ENCODE results near the gene MACF1. TPM values are rescaled to one million over a fixed set of nuclear protein-coding genes. Genes with fewer than 3 reads are reported as not detected.
"Not testable (repeated sequence)": the region's sequence is repeated elsewhere in the genome, so short reads cannot be mapped to it uniquely, and the experiment has no call there.

Gene MACF1
- polyA plus RNA-seq, 1 of the 3 experiments (the other 2 are of a cell fraction), result 37.6 TPM

DNA sequence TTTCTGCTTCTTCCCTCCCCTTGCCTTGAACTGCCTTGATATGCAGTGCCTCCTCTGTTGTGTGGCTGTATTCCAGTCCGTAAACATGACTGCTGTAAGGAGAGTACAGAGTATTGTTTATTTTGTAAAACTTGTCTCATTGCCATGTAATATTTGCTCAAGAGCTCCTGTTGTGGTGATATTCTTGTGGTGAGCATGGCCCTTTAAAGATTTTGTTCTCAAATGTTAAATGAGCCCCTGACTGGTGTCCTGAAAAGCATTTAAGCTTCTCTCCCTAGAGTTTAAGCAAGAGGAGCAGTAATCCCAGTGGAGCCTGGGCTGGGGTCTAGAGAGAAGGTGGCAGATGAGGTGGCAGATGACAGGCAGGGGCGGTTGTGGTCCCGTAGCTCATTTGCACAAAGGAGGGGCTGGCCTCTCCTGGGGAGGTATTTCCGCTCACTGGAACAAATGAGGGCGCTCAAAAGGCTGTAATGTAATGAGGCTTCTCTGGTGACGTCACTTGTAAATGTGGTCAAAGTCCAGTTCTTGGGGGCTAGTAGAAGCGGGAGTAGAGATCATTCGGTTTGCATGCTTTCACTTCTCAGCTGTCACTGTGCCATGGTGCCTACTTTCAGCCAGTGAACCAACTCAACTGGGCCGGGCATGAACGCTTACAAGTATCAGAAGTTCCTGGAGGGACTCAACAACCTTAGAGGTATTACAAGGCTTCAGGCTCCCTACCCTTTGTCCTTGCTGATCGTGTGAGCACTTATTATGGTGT is 46.0 kb upstream of the MACF1 start:
- TF ChIP-seq MXI1 (IDR thresholded peaks at IDR 0.05; ENCODE audit: low read depth, low read length) (no peak), RFX5 (IDR thresholded peaks at IDR 0.05; ENCODE audit: low read length) (no peak)
- no peak overlapping the region for H3K4me3 ChIP-seq (ENCODE audit: low read depth in 2 of 2, low read length in 1 of 2)
- 73% methylated on average over 11 of the region's 11 CpGs for WGBS (ENCODE audit: low lambda C conversion rate)
- H3K9me2 ChIP-seq, result no peaks in the 10 kb centered on the region
- CTCF ChIA-PET, result interaction anchor here (1.0 to 2.8 kb wide), 4 partner anchors 17 to 561 kb away, joined by 3 to 12 read pairs (median 7); no protein-coding TSS in a partner anchor
- H3F3A ChIP-seq (replicated peaks; ENCODE audit: insufficient read depth), result peaks cover 26% of the 10 kb centered on the region
- peaks cover 79% of the 10 kb centered on the region for H3K79me2 ChIP-seq (ENCODE audit: insufficient read depth)
- DNase-seq, result no peak
- H3K27me3 ChIP-seq (ENCODE audit: insufficient read depth), result no peaks in the 10 kb centered on the region
- H4K20me1 ChIP-seq (ENCODE audit: insufficient read depth), result peaks cover 32% of the 10 kb centered on the region
- H3K9me3 ChIP-seq, result no peaks in the 10 kb centered on the region
- H3K9ac ChIP-seq, result no peak overlapping the region
- no peaks in the 10 kb centered on the region for H3K36me3 ChIP-seq (replicated peaks in 1 of 2; ENCODE audit: control insufficient read depth in 1 of 2, insufficient read depth in 2 of 2, low read length in 1 of 2)
- peak overlapping the region in 1 of 2 experiments; percentile 77; a peak in 2 of 4 replicates for H3K27ac ChIP-seq (ENCODE audit: low read depth in 2 of 2, low read length in 1 of 2)
- peaks cover 9 to 52% of the 10 kb centered on the region in 2 experiments; a peak in 3 of 4 replicates for H3K4me1 ChIP-seq (ENCODE audit: control insufficient read depth in 1 of 2, insufficient read depth in 2 of 2, low read depth in 1 of 2, low read length in 1 of 2)
- POLR2A ChIA-PET, result interaction anchor here (0.6 kb wide), 1 partner anchor 247 kb away, joined by 6 read pairs; no protein-coding TSS in a partner anchor
- H2AFZ ChIP-seq (ENCODE audit: low read depth), result no peak overlapping the region
- peak overlapping the region; percentile 68 for H3K4me2 ChIP-seq

DNA sequence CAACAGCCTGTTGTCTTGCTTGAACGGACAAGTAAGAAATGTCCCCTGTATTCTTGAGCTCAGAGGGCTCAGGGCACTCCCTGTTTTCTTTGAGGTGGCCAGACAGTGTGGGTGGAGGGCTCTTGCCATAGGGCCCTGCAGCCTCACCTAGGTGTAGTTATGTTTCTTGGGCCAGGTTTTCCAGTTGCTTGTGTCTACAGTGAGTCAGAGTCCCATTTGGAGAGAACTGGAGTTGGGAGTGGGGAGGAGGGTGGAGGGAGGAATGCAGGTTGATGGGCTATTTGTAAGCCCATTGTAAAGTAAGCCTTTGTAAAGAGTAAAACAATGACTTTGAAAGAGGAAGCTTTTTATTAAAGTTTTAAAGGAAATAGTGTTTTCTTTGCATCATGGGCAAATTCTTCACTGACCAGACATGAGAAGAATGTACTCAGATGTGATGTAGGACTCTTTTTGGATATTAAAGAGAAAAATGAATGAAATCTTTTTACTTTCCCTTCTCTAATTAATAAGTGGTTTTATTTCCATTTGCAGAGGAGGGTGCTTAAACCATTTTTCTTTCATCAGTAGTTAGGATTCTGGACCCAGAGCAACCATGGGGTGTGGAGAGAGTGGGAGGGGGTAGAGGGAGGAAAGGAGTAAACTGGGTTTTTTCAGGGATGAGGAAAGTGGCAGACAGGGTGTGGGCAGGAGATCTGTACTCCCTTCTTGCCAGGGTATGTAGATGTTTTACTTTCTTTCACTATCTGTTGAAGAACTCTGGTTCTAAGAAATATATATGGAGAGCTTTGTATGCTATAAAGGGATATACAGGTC is 45.1 kb upstream of the MACF1 start:
- Histone ChIP-seq H3K4me3 (ENCODE audit: low read depth in 2 of 2, low read length in 1 of 2) (no peak overlapping the region), H3K4me2 (peak overlapping the region; percentile 68), H3K9ac (no peak overlapping the region), H3K36me3 (replicated peaks in 1 of 2; ENCODE audit: control insufficient read depth in 1 of 2, insufficient read depth in 2 of 2, low read length in 1 of 2) (no peaks in the 10 kb centered on the region), H3K9me2 (no peaks in the 10 kb centered on the region), H3K4me1 (ENCODE audit: control insufficient read depth in 1 of 2, insufficient read depth in 2 of 2, low read depth in 1 of 2, low read length in 1 of 2) (peaks cover 8 to 43% of the 10 kb centered on the region in 2 experiments; a peak in 3 of 4 replicates), H3K27ac (ENCODE audit: low read depth in 2 of 2, low read length in 1 of 2) (peak overlapping the region in 1 of 2 experiments; percentile 77; a peak in 2 of 4 replicates), H4K20me1 (ENCODE audit: insufficient read depth) (peaks cover 36% of the 10 kb centered on the region), H3K27me3 (ENCODE audit: insufficient read depth) (no peaks in the 10 kb centered on the region), H3K9me3 (no peaks in the 10 kb centered on the region), H3F3A (replicated peaks; ENCODE audit: insufficient read depth) (peaks cover 22% of the 10 kb centered on the region), H3K79me2 (ENCODE audit: insufficient read depth) (peaks cover 84% of the 10 kb centered on the region), H2AFZ (ENCODE audit: low read depth) (no peak overlapping the region)
- TF ChIP-seq FOSL2 (IDR thresholded peaks at IDR 0.05; ENCODE audit: borderline replicate concordance, low read depth) (peak; percentile 45; the same call in 1 of the 2 replicates), IRF3 (IDR thresholded peaks at IDR 0.05; ENCODE audit: low read depth, low read length) (no peak), TCF12 (IDR thresholded peaks at IDR 0.05) (peak; percentile 31; the same call in 1 of the 2 replicates)
- no peak for DNase-seq
- POLR2A ChIA-PET, result interaction anchor here (0.6 kb wide), 1 partner anchor 246 kb away, joined by 6 read pairs; no protein-coding TSS in a partner anchor
- CTCF ChIA-PET, result interaction anchor here (1.0 to 2.8 kb wide), 4 partner anchors 18 to 560 kb away, joined by 3 to 12 read pairs (median 7); no protein-coding TSS in a partner anchor
- 87% methylated on average over 1 of the region's 1 CpG for WGBS (ENCODE audit: low lambda C conversion rate)

DNA sequence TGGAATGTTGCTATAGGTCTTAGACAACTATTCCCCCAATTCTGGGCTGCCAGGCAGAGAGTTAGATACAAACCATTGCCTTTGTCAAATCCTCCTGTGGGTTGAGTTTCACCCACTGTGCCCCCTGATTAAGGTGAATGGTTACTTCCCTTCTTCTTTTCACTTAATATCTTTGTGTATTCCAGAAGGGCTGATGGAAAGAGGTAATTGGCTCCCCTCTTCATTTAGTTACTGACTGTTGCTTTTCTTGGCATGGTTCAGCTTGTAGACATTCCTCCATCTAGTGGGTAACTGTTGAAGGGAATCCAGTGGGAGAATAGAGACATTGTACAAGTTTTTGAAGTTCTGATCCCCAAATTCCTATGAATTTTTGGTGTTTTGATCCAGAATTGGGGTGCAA is 43.8 kb upstream of the MACF1 start:
- H2AFZ ChIP-seq (ENCODE audit: low read depth), result no peak overlapping the region
- no peak for DNase-seq
- H3K27ac ChIP-seq (ENCODE audit: low read depth in 2 of 2, low read length in 1 of 2), result peak overlapping the region in 1 of 2 experiments; percentile 77; a peak in 2 of 4 replicates
- no peaks in the 10 kb centered on the region for H3K9me2 ChIP-seq
- TF ChIP-seq NRF1 (IDR thresholded peaks at IDR 0.05; ENCODE audit: low read depth, low read length), result no peak
- TF ChIP-seq, protein P1, sequence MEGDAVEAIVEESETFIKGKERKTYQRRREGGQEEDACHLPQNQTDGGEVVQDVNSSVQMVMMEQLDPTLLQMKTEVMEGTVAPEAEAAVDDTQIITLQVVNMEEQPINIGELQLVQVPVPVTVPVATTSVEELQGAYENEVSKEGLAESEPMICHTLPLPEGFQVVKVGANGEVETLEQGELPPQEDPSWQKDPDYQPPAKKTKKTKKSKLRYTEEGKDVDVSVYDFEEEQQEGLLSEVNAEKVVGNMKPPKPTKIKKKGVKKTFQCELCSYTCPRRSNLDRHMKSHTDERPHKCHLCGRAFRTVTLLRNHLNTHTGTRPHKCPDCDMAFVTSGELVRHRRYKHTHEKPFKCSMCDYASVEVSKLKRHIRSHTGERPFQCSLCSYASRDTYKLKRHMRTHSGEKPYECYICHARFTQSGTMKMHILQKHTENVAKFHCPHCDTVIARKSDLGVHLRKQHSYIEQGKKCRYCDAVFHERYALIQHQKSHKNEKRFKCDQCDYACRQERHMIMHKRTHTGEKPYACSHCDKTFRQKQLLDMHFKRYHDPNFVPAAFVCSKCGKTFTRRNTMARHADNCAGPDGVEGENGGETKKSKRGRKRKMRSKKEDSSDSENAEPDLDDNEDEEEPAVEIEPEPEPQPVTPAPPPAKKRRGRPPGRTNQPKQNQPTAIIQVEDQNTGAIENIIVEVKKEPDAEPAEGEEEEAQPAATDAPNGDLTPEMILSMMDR (IDR thresholded peaks at IDR 0.05), result peak; percentile 31
- H3K9ac ChIP-seq, result no peak overlapping the region
- H3K79me2 ChIP-seq (ENCODE audit: insufficient read depth), result peaks cover 94% of the 10 kb centered on the region
- H3K4me3 ChIP-seq (ENCODE audit: low read depth in 2 of 2, low read length in 1 of 2), result no peak overlapping the region
- ChIA-PET CTCF (no interaction called here), POLR2A (no interaction called here)
- no peaks in the 10 kb centered on the region for H3K9me3 ChIP-seq
- peaks cover 12% of the 10 kb centered on the region for H3F3A ChIP-seq (replicated peaks; ENCODE audit: insufficient read depth)
- H3K4me2 ChIP-seq, result peak overlapping the region; percentile 26; the same call in 1 of the 2 replicates
- peaks cover 5 to 39% of the 10 kb centered on the region in 2 experiments; a peak in 3 of 4 replicates for H3K4me1 ChIP-seq (ENCODE audit: control insufficient read depth in 1 of 2, insufficient read depth in 2 of 2, low read depth in 1 of 2, low read length in 1 of 2)
- H4K20me1 ChIP-seq (ENCODE audit: insufficient read depth), result peaks cover 39% of the 10 kb centered on the region
- no peaks in the 10 kb centered on the region for H3K27me3 ChIP-seq (ENCODE audit: insufficient read depth)
- no peaks in the 10 kb centered on the region for H3K36me3 ChIP-seq (replicated peaks in 1 of 2; ENCODE audit: control insufficient read depth in 1 of 2, insufficient read depth in 2 of 2, low read length in 1 of 2)

DNA sequence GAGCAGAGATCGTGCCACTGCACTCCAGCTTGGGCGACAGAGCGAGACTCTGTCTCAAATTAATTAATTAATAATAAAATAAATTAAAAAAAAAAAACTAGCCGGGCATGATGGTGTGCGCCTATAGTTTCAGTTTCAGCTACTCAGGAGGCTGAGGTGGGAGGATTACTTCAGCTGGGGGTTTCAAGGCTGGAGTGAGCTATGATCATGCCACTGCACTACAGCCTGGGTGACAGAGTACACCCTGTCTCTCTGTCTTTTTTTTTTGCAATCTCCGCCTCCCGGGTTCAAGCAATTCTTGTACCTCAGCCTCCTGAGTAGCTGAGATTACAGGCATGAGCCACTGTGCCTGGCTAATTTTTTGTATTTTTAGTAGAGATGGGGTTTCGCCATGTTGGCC is 42.7 kb upstream of the MACF1 start:
- H3K4me2 ChIP-seq; H3K27me3 ChIP-seq (ENCODE audit: insufficient read depth); H3K9ac ChIP-seq; H3K4me3 ChIP-seq (ENCODE audit: low read depth in 2 of 2, low read length in 1 of 2); H2AFZ ChIP-seq (ENCODE audit: low read depth); H3K9me3 ChIP-seq; CTCF ChIA-PET; H3K9me2 ChIP-seq; H3K36me3 ChIP-seq (replicated peaks in 1 of 2; ENCODE audit: control insufficient read depth in 1 of 2, insufficient read depth in 2 of 2, low read length in 1 of 2); H3K27ac ChIP-seq (ENCODE audit: low read depth in 2 of 2, low read length in 1 of 2); POLR2A ChIA-PET; DNase-seq: not testable (repeated sequence)
- Histone ChIP-seq H4K20me1 (ENCODE audit: insufficient read depth) (peaks cover 44% of the 10 kb centered on the region), H3F3A (replicated peaks; ENCODE audit: insufficient read depth) (peaks cover 12% of the 10 kb centered on the region), H3K79me2 (ENCODE audit: insufficient read depth) (peaks cover 94% of the 10 kb centered on the region), H3K4me1 (ENCODE audit: control insufficient read depth in 1 of 2, insufficient read depth in 2 of 2, low read depth in 1 of 2, low read length in 1 of 2) (peaks cover 5 to 42% of the 10 kb centered on the region in 2 experiments; a peak in 3 of 4 replicates)
- 95% methylated on average over 8 of the region's 8 CpGs for WGBS (ENCODE audit: low lambda C conversion rate)

Data from SK-N-SH (cell line).